ENCODE results near the gene XRCC6.

- TF ChIP-seq POLR2A (IDR thresholded peaks at IDR 0.05; ENCODE audit: low read length) (no peak), GATA1 (IDR thresholded peaks at IDR 0.05; ENCODE audit: low read depth, low read length) (no peak)
Observed at GRCh38 chr22:41648432-41648831, 27.3 kb downstream of the XRCC6 start.
